DND-41 (cell line): ENCODE measurements around the gene ISCU.
"Not testable (repeated sequence)": the region's sequence is repeated elsewhere in the genome, so short reads cannot be mapped to it uniquely, and the experiment has no call there.

Experiments used
- EZH2 ChIP-seq: IDR thresholded peaks from 3 replicates; pipeline ENCODE4 v1.6.1; 2012; ENCODE audit warnings: borderline replicate concordance, low read depth, mild to moderate bottlenecking, moderate library complexity, low read length, inconsistent platforms; ENCODE audit not compliant: severe bottlenecking
- TF ChIP-seq, protein P1 (sequence below): IDR thresholded peaks from 2 replicates; pipeline ENCODE4 v1.5.1; 2012; ENCODE audit warnings: borderline replicate concordance, low read length, moderate library complexity, mild to moderate bottlenecking; ENCODE audit not compliant: poor library complexity, severe bottlenecking; ENCODE audit errors: extremely low read depth

DNA sequence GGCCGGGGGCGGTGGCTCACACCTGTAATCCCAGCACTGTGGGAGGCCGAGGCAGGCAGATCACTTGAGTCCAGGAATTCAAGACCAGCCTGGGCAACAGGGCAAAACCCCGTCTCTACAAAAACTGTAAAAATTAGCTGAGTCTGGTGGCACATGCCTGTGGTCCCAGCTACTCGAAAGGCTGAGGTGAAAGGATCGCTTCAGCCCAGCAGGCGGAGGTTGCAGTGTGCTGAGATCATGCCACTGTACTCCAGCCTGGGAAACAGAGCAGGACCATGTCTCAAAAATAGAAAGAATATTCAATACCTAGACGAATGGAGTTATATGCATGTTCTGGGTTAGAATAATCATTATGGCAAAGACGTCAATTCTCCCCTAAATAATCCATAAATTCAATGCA is 7.0 kb upstream of the ISCU start:
- TF ChIP-seq, protein P1, sequence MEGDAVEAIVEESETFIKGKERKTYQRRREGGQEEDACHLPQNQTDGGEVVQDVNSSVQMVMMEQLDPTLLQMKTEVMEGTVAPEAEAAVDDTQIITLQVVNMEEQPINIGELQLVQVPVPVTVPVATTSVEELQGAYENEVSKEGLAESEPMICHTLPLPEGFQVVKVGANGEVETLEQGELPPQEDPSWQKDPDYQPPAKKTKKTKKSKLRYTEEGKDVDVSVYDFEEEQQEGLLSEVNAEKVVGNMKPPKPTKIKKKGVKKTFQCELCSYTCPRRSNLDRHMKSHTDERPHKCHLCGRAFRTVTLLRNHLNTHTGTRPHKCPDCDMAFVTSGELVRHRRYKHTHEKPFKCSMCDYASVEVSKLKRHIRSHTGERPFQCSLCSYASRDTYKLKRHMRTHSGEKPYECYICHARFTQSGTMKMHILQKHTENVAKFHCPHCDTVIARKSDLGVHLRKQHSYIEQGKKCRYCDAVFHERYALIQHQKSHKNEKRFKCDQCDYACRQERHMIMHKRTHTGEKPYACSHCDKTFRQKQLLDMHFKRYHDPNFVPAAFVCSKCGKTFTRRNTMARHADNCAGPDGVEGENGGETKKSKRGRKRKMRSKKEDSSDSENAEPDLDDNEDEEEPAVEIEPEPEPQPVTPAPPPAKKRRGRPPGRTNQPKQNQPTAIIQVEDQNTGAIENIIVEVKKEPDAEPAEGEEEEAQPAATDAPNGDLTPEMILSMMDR, result not testable (repeated sequence)
- not testable (repeated sequence) for TF ChIP-seq EZH2
